Fibroblast of the aortic adventitia (primary cell): ENCODE results near the gene MROH8. TPM values are rescaled to one million over a fixed set of nuclear protein-coding genes. Genes with fewer than 3 reads are reported as not detected.
"Not testable (repeated sequence)": the region's sequence is repeated elsewhere in the genome, so short reads cannot be mapped to it uniquely, and the experiment has no call there.

Source experiments
- DNase-seq: peaks from one replicate; pipeline ENCODE4 v3.0.0-alpha.2; 2010; ENCODE audit warnings: low read depth
- H3K4me3 ChIP-seq: 2 replicates; pipeline ENCODE4 v1.5.1; 2011; ENCODE audit warnings: low read depth, mild to moderate bottlenecking, control low read depth, low read length, moderate library complexity
- CTCF ChIP-seq: IDR thresholded peaks from 2 replicates; pipeline ENCODE4 v1.5.1; 2011; ENCODE audit warnings: mild to moderate bottlenecking, low read length, control low read depth, inconsistent platforms; ENCODE audit not compliant: insufficient read depth
- total RNA-seq: library from RNA; depleted of rRNA; stranded (reverse); fragments of >200 nt; gene quantifications from 2 replicates; pipeline ENCODE4 v1.2.3, GENCODE V29; 2012; ENCODE audit warnings: low replicate concordance

MROH8 gene
- total RNA-seq, 1 donor: 3.1 TPM

- no peak for DNase-seq
- no peak for TF ChIP-seq CTCF
Measured at GRCh38 chr20:37147250-37147649, 32.1 kb downstream of the MROH8 start.

GRCh38 chr20:37144856-37145404, 34.4 kb downstream of the MROH8 start:
- no peak for TF ChIP-seq CTCF
- no peak overlapping the region for H3K4me3 ChIP-seq
- DNase-seq: no peak

More at GRCh38 chr20:37147250-37147649, 32.1 kb downstream of the MROH8 start:
- H3K4me3 ChIP-seq: no peak overlapping the region

DNA sequence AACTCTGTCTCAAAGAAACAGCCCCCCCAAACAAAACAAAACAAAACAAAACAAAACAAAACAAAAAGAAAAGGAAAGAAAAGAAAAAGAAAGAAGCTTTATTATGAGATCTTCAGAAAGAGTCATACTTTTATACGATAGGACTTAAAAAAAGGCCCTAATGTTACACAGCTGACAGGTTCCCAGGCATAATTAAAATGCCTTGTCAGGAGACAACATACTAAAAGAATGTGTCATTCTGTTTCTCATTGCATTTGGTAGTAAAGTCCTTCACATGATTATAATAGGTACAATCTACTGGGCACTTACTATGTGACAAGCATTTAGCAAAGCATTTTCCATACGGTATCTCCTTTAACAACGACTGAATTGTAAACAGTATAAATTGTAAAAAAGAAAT, 36.6 kb downstream of the MROH8 start:
- no peak overlapping the region for H3K4me3 ChIP-seq
- TF ChIP-seq CTCF: no peak
- DNase-seq: no peak

DNA sequence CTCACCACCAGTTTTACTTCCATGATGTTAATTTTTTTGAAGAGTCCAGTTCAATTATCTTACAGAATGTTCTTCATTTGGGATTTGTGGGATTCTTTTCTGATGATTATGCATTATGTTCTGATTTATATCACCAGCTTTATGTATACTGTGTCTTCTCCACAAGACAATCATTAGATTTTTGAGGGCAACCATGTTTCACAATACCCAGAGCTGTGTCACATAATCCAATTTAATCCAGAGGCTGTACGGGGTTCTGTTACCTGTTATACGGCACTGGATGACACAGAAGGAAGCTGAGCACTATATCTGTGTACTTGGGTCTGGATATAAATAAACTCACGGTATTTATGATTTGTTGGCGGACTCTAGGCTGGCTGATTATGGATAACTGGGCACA, 41.8 kb downstream of the MROH8 start:
- TF ChIP-seq CTCF: no peak
- no peak for DNase-seq

GRCh38 chr20:37133952-37134351, 45.4 kb downstream of the MROH8 start:
- no peak for TF ChIP-seq CTCF

More for the DNA sequence above, 41.8 kb downstream of the MROH8 start:
- H3K4me3 ChIP-seq: no peak overlapping the region

GRCh38 chr20:37131486-37131885, 47.9 kb downstream of the MROH8 start:
- H3K4me3 ChIP-seq: no peak overlapping the region
- no peak for DNase-seq
- no peak for TF ChIP-seq CTCF

More at GRCh38 chr20:37133952-37134351, 45.4 kb downstream of the MROH8 start:
- no peak for DNase-seq
- no peak overlapping the region for H3K4me3 ChIP-seq

DNA sequence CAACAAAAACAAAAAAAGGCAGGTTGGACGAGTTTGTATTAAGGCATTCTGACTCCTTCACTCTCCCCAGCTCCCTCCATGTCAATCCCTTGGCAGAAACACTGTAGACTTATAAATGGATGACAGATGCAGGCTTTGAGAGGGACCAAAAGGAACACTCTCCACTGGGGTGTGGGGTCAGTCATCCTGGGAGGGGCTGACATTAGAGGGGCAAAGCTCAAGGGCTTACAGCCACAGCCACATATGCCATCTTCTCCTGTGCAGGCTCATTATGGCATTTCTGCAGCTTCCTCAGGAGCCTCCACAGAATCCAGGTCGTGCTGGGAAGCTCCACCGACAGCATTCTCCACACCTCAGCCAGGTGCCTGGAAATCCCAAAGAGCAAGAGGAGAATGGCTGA, 50.5 kb downstream of the MROH8 start:
- TF ChIP-seq CTCF: no peak
- H3K4me3 ChIP-seq: no peak overlapping the region
- DNase-seq: no peak

GRCh38 chr20:37126290-37126689, 53.1 kb downstream of the MROH8 start:
- DNase-seq: not testable (repeated sequence)

More at GRCh38 chr20:37126290-37126689, 53.1 kb downstream of the MROH8 start:
- H3K4me3 ChIP-seq: not testable (repeated sequence)
